Endodermal cell (in vitro differentiated cells): ENCODE measurements around the gene HNRNPA1L2. TPM values are rescaled to one million over a fixed set of nuclear protein-coding genes. Genes with fewer than 3 reads are reported as not detected.

Experiments
- DNase-seq: peaks from one replicate; pipeline ENCODE4 v3.0.0-alpha.2; 2017
- H3K27ac ChIP-seq: 2 replicates; pipeline ENCODE4 v1.5.1; 2013; ENCODE audit warnings: mild to moderate bottlenecking, low read depth, low read length, moderate library complexity
- H3K27me3 ChIP-seq: 2 replicates; pipeline ENCODE4 v1.6.1; 2013; ENCODE audit warnings: mild to moderate bottlenecking, low read length, moderate library complexity; ENCODE audit not compliant: insufficient read depth, control insufficient read depth, poor library complexity, severe bottlenecking
- H3K36me3 ChIP-seq: 2 replicates; pipeline ENCODE4 v1.7.0; 2013; ENCODE audit warnings: mild to moderate bottlenecking, low read length, moderate library complexity; ENCODE audit not compliant: control insufficient read depth, insufficient read depth
- H3K4me1 ChIP-seq: one replicate; pipeline ENCODE4 v1.7.0; 2013; ENCODE audit warnings: low read length; ENCODE audit not compliant: control insufficient read depth, insufficient read depth
- H3K4me3 ChIP-seq: 2 replicates; pipeline ENCODE4 v1.5.1; 2013; ENCODE audit warnings: mild to moderate bottlenecking, low read length, moderate library complexity
- H3K9ac ChIP-seq: 2 replicates; pipeline ENCODE4 v1.6.1; 2013; ENCODE audit warnings: mild to moderate bottlenecking, low read length, moderate library complexity; ENCODE audit not compliant: poor library complexity, severe bottlenecking; ENCODE audit errors: extremely low read depth
- H3K9me3 ChIP-seq: 2 replicates; pipeline ENCODE4 v1.6.1; 2013; ENCODE audit warnings: mild to moderate bottlenecking, low read length, moderate library complexity; ENCODE audit not compliant: control insufficient read depth
- H3K27ac Mint-ChIP-seq: 2 replicates; pipeline ENCODE4 v1.8.0; 2020; ENCODE audit warnings: mixed read lengths
- H3K27me3 Mint-ChIP-seq: 2 replicates; pipeline ENCODE4 v1.8.0; 2021; ENCODE audit warnings: mild to moderate bottlenecking, mixed read lengths; ENCODE audit not compliant: insufficient read depth
- H3K36me3 Mint-ChIP-seq: 2 replicates; pipeline ENCODE4 v1.8.0; 2020; ENCODE audit warnings: low read depth, mixed read lengths
- H3K4me1 Mint-ChIP-seq: 2 replicates; pipeline ENCODE4 v1.8.0; 2020; ENCODE audit warnings: mixed read lengths
- H3K4me3 Mint-ChIP-seq: 2 replicates; pipeline ENCODE4 v1.8.0; 2020; ENCODE audit warnings: mild to moderate bottlenecking, moderate library complexity, mixed read lengths
- H3K9me3 Mint-ChIP-seq: 2 replicates; pipeline ENCODE4 v1.8.0; 2020; ENCODE audit warnings: mild to moderate bottlenecking, mixed read lengths
- WGBS, 2 experiments: methylation state at CpG; one replicate each; pipeline versions ENCODE4 v1.1.5 to v1.1.7; 2013; ENCODE audit warnings: missing lambda C conversion rate in 2 of 2, mixed read lengths in 1 of 2; ENCODE audit not compliant: insufficient coverage in 1 of 2, insufficient read length in 1 of 2; 5-methylcytosine and 5-hydroxymethylcytosine counted together
- total RNA-seq, 2 donors: library from RNA; stranded (reverse); fragmentation: NEBNext Ultra II Directional in 1 of 2; extraction: Animal tissue kit (Norgen Biotek cat#: 25700) in 1 of 2; gene quantifications; 2 replicates in 1 of 2; 3 replicates in 1 of 2; pipeline ENCODE4 v1.2.1, GENCODE V29; 2021
- TF ChIP-seq, protein P1 (sequence below): fragments of 200-600 bp; sonication (generic); conservative IDR thresholded peaks from 2 replicates; pipeline ENCODE4 v1.5.0; 2021; ENCODE audit warnings: antibody characterized with exemption, mild to moderate bottlenecking

HNRNPA1L2 gene
- total RNA-seq, 2 donors from 2014 or later, result 8.0 to 9.3 TPM

DNA sequence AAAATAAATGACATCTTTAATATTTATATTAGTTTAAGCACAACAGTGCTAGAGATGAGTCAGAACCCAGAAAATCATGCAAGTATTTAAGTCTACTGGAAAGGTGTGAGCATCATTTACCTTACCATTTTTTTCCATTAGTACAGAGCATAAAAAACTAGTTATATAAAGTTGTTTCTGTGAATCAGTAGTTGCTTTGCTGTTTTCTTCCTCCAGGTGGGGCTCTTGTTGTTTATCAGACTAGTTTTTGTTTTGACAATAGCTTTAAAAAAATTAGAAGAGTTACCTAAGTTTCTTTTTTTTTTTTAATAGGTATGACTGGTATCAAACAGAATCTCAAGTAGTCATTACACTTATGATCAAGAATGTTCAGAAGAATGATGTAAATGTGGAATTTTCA, 23.1 kb downstream of the HNRNPA1L2 start:
- no peak overlapping the region for H3K9ac ChIP-seq
- Mint-ChIP-seq H3K9me3 (no peaks in the 10 kb centered on the region), H3K36me3 (peaks cover 59% of the 10 kb centered on the region), H3K4me1 (no peaks in the 10 kb centered on the region), H3K27ac (no peak overlapping the region), H3K4me3 (no peak overlapping the region), H3K27me3 (no peaks in the 10 kb centered on the region)
- no peaks in the 10 kb centered on the region for H3K27me3 ChIP-seq
- H3K36me3 ChIP-seq, result peaks cover 73% of the 10 kb centered on the region
- H3K4me3 ChIP-seq, result no peak overlapping the region
- TF ChIP-seq, protein P1, sequence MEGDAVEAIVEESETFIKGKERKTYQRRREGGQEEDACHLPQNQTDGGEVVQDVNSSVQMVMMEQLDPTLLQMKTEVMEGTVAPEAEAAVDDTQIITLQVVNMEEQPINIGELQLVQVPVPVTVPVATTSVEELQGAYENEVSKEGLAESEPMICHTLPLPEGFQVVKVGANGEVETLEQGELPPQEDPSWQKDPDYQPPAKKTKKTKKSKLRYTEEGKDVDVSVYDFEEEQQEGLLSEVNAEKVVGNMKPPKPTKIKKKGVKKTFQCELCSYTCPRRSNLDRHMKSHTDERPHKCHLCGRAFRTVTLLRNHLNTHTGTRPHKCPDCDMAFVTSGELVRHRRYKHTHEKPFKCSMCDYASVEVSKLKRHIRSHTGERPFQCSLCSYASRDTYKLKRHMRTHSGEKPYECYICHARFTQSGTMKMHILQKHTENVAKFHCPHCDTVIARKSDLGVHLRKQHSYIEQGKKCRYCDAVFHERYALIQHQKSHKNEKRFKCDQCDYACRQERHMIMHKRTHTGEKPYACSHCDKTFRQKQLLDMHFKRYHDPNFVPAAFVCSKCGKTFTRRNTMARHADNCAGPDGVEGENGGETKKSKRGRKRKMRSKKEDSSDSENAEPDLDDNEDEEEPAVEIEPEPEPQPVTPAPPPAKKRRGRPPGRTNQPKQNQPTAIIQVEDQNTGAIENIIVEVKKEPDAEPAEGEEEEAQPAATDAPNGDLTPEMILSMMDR, result peak; percentile 78
- no peak overlapping the region for H3K27ac ChIP-seq
- DNase-seq, result no peak
- H3K4me1 ChIP-seq, result no peaks in the 10 kb centered on the region
- no peaks in the 10 kb centered on the region for H3K9me3 ChIP-seq

DNA sequence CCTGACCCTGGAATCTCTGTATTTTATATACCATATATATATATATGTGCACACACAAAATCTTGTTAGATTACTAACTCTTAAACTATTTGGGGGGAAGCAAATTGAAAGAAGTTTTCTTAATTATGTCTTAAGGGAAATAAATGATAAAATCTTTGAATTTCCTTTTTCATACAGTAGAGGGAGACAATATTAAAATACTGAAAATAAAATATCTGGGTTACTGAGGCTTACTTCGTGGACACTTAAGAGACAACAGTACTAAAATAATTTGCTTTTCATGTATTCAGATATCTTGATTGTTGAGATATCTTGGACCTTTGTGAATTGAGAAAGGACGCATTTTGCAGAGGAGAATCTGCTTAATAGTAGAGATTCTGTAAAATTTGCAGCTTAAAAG, 27.4 kb downstream of the HNRNPA1L2 start:
- Mint-ChIP-seq H3K9me3 (no peaks in the 10 kb centered on the region), H3K27ac (no peak overlapping the region), H3K4me3 (no peak overlapping the region), H3K27me3 (no peaks in the 10 kb centered on the region), H3K4me1 (no peaks in the 10 kb centered on the region), H3K36me3 (peaks cover 37% of the 10 kb centered on the region)
- WGBS, 2 experiments, result 93 to 98% methylated on average over 2 of the region's 2 CpGs
- Histone ChIP-seq H3K4me1 (no peaks in the 10 kb centered on the region), H3K9me3 (no peaks in the 10 kb centered on the region), H3K36me3 (peaks cover 50% of the 10 kb centered on the region), H3K9ac (no peak overlapping the region), H3K4me3 (no peak overlapping the region), H3K27me3 (no peaks in the 10 kb centered on the region), H3K27ac (no peak overlapping the region)
- no peak for DNase-seq
- TF ChIP-seq, protein P1, result no peak

DNA sequence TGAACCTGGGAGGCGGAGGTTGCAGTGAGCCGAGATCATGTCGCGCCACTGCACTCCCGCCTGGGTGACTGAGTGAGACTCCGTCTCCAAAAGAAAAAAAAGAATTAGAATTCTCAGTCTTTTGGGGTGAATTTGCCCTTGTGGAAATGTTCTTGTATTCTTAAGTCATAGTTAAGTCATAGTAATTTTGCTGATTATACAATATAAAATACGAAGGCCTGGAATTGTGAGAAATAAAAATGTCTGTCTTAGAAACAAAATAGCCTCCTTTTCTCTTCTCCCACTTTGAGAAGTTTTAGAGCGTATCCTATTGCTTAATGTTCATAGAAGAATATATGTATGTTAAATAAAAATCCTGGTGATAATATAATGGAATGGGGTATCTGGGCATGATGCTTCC, 28.5 kb downstream of the HNRNPA1L2 start:
- Histone ChIP-seq H3K27ac (no peak overlapping the region), H3K36me3 (peaks cover 43% of the 10 kb centered on the region), H3K4me3 (no peak overlapping the region), H3K27me3 (no peaks in the 10 kb centered on the region), H3K9ac (no peak overlapping the region), H3K9me3 (no peaks in the 10 kb centered on the region), H3K4me1 (no peaks in the 10 kb centered on the region)
- Mint-ChIP-seq H3K9me3 (no peaks in the 10 kb centered on the region), H3K4me1 (no peaks in the 10 kb centered on the region), H3K27me3 (no peaks in the 10 kb centered on the region), H3K27ac (no peak overlapping the region), H3K36me3 (peaks cover 34% of the 10 kb centered on the region), H3K4me3 (no peak overlapping the region)
- DNase-seq, result no peak
- 96% methylated on average over 6 to 8 of the region's 8 CpGs for WGBS, 2 experiments
- TF ChIP-seq, protein P1, result no peak
